Activated T-helper 1 cell treated with anti-CD3 and anti-CD28 coated beads, Interleukin-12 subunit alpha, Interleukin-12 subunit beta, Interleukin-2, Interleukin-4 antibody, amounts not matched to agents 30 ng/mL and 10 ng/mL and 1 ng/mL, durations not matched to agents 14 hours and 24 hours and 36 hours (primary cell): ENCODE data around the gene PTPRB. TPM values are rescaled to one million over a fixed set of nuclear protein-coding genes. Genes with fewer than 3 reads are reported as not detected.

Experiments
- DNase-seq: peaks from one replicate; pipeline ENCODE4 v3.0.0; 2021; ENCODE audit warnings: low spot score
- H3K27ac Mint-ChIP-seq: one replicate; pipeline ENCODE4 v1.8.0; 2021; ENCODE audit warnings: mild to moderate bottlenecking, mixed read lengths
- H3K27me3 Mint-ChIP-seq: one replicate; pipeline ENCODE4 v1.8.0; 2022; ENCODE audit warnings: mild to moderate bottlenecking, moderate library complexity, mixed read lengths; ENCODE audit not compliant: insufficient read depth
- H3K36me3 Mint-ChIP-seq: one replicate; pipeline ENCODE4 v1.8.0; 2021; ENCODE audit warnings: low read depth, mixed read lengths
- H3K4me1 Mint-ChIP-seq: one replicate; pipeline ENCODE4 v1.8.0; 2021; ENCODE audit warnings: low read depth, mixed read lengths
- H3K4me3 Mint-ChIP-seq: one replicate; pipeline ENCODE4 v1.8.0; 2021; ENCODE audit warnings: mild to moderate bottlenecking, moderate library complexity, mixed read lengths
- H3K9me3 Mint-ChIP-seq: one replicate; pipeline ENCODE4 v1.8.0; 2021; ENCODE audit warnings: mixed read lengths
- intact Hi-C: fragments of 100-400 bp; cut with micrococcal nuclease; formaldehyde crosslinking; loops from one replicate; pipeline ENCODE4 v1.15.1; 2024
- total RNA-seq: library from RNA; stranded (reverse); gene quantifications from 2 replicates; pipeline ENCODE4 v1.2.3, GENCODE V29; 2022

PTPRB gene
- total RNA-seq, 1 donor from 2014 or later: not detected

DNA sequence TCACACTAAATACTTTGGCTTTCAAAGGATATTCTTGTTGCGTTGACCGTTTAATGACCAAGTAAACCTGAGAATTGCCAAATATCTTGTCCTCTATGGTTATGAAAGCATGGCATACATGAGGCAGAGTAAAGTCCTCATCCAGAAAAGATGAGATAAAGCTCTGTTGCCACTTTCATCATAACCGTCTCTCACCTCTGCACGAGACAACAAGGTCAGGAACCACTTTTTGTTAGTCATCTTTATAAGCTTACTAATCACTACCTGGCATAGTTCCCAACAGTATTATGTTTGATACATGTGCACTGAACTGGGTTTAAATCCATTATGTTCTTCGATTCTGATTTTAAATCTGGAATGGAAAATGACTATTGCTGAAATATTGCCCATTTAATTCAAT, 31.3 kb downstream of the PTPRB start:
- H3K27me3 Mint-ChIP-seq: peaks cover 29% of the 10 kb centered on the region
- H3K27ac Mint-ChIP-seq: no peak overlapping the region
- no peaks in the 10 kb centered on the region for H3K4me1 Mint-ChIP-seq
- H3K36me3 Mint-ChIP-seq: no peaks in the 10 kb centered on the region
- H3K9me3 Mint-ChIP-seq: no peaks in the 10 kb centered on the region
- no peak for DNase-seq
- no peak overlapping the region for H3K4me3 Mint-ChIP-seq
- intact Hi-C loops: no loop called here

DNA sequence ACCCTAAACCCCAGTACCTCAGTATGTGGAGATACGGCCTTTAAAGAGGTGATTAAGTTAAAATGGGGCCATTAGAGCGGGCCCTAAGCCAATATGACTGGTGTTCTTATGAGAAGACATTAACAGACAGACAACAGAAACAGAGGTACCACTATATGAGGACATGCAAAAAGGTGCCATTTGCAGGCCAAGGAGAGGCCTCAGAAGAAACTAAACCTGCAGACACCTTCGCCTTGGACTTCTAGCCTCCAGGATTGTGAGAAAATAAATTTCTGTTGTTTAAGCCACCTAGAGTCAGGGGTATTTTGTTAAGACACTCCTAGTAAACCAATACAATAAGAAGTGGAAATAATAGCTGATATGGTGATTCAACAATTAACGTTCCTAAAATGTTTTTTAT, 32.6 kb downstream of the PTPRB start:
- intact Hi-C loops: no loop called here
- H3K27me3 Mint-ChIP-seq: peaks cover 20% of the 10 kb centered on the region
- no peak for DNase-seq

DNA sequence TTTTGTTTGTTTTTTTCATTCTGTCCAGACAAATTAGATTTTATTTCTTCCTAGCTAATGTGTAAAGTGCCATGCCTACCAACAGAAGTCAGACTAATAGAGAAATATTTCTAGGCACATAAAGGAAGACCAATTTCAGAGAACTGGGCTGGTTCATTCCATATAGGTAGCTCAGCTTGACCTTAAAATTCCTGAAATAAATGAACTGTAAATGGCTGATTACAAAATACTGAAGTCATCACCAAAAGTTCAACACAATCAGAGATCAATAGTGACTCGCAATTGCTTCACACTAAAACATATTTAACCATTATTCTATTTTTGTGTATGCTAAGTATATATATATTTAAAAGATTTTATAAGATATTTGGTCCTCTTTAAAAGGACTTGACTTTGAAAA, 34.2 kb downstream of the PTPRB start:
- Mint-ChIP-seq H3K36me3 (no peaks in the 10 kb centered on the region), H3K27me3 (peaks cover 8% of the 10 kb centered on the region), H3K4me1 (no peaks in the 10 kb centered on the region), H3K27ac (no peak overlapping the region), H3K9me3 (no peaks in the 10 kb centered on the region), H3K4me3 (no peak overlapping the region)
- intact Hi-C loops: no loop called here
- DNase-seq: no peak

More for the DNA sequence above, 32.6 kb downstream of the PTPRB start:
- Mint-ChIP-seq H3K4me1 (no peaks in the 10 kb centered on the region), H3K4me3 (no peak overlapping the region), H3K27ac (no peak overlapping the region), H3K9me3 (no peaks in the 10 kb centered on the region), H3K36me3 (no peaks in the 10 kb centered on the region)

DNA sequence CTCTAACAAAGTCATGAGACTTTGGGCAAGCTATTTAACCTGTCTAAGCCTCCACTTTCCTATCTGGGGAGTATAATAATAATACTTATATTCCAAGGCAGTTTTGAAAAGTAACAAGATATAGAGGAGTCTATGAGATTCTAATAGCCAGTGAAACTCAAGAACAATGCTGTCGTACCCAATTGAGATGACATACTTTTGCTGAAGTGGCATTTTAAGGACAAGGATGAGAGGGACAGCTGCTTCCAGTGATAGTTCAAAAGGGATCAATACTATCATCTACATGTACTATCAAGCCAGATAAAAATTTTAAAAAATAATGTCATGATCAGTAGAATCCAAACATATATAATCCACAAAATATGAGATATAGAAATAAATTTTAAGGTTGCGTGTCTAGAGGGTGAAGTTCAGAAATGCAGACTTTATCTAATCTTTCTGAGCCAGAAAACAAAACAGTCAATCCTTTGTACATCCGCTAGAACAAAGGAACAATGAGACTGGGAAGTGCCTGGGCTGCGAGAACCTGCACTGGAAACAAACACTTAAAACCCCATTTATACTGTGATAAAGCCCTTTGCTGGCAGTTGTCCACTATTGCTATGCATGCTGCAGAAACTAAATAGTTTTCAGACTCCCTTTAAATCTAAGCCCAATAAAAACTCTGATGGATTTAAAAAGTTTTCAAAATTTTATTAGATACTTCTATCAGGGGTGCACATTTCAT, 38.6 kb downstream of the PTPRB start:
- no peaks in the 10 kb centered on the region for H3K9me3 Mint-ChIP-seq
- no peak overlapping the region for H3K27ac Mint-ChIP-seq
- DNase-seq: no peak
- no peaks in the 10 kb centered on the region for H3K27me3 Mint-ChIP-seq
- intact Hi-C loops: no loop called here
- H3K4me1 Mint-ChIP-seq: no peaks in the 10 kb centered on the region
- H3K4me3 Mint-ChIP-seq: no peak overlapping the region
- H3K36me3 Mint-ChIP-seq: no peaks in the 10 kb centered on the region

DNA sequence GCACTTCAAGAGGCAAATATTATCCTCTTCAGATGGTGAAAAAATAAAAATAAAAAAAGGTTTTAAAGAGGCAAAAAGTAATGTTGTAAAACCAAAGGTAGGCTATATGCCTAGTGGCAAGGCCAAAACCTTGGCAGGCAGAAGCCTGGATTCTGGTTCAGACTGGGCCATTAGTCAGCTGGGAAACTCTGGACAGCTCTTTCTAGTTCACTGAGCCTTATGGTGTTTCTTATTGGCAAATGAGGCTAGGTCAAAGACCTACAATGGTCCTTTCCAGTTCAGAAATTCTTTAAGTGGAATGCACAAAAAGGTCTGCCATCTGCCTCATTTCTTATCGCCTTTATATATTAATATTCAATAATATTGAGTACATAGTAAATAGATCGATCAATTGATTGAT, 44.6 kb downstream of the PTPRB start:
- DNase-seq: no peak
- Mint-ChIP-seq H3K27ac (no peak overlapping the region), H3K4me1 (no peaks in the 10 kb centered on the region), H3K27me3 (no peaks in the 10 kb centered on the region), H3K4me3 (no peak overlapping the region), H3K36me3 (no peaks in the 10 kb centered on the region), H3K9me3 (no peaks in the 10 kb centered on the region)
- intact Hi-C loops: no loop called here

DNA sequence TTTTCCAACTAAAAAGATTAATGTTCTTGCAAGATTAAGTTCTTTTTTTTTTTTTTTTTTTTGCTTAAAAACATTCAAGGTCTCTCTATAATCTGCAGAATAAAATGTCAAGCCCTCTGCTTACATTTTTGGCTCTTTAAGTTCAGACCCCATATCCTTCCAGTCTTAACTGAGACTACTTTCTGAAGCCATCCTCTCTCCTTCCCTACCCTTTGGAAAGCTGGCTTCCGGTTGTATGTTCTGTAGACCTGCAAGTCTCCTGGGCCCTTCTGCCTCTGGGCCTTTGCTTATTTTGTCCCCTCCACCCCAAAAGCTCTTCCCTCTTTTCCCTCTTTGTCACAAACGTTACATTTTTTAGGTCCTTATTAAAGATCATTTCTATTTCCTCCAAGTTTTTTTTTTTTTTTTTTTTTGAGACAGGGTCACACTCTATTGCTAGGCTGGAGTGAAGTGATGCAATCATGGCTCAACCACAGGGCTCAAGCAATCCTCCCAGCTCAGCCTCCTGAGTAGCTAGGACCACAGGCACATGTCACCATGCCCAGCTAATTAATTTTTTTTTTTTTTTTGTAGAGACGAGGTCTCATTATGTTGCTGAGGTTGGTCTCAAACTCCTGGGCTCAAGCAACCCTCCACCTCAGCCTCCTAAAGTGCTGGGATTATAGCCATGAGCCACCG, 46.5 kb downstream of the PTPRB start:
- Mint-ChIP-seq H3K9me3 (no peaks in the 10 kb centered on the region), H3K4me1 (no peaks in the 10 kb centered on the region), H3K27me3 (no peaks in the 10 kb centered on the region), H3K4me3 (no peak overlapping the region), H3K27ac (no peak overlapping the region), H3K36me3 (no peaks in the 10 kb centered on the region)
- intact Hi-C loops: loop anchor here (1.0 kb wide), 1 partner anchor 129 kb away; no protein-coding TSS in a partner anchor
- DNase-seq: no peak

DNA sequence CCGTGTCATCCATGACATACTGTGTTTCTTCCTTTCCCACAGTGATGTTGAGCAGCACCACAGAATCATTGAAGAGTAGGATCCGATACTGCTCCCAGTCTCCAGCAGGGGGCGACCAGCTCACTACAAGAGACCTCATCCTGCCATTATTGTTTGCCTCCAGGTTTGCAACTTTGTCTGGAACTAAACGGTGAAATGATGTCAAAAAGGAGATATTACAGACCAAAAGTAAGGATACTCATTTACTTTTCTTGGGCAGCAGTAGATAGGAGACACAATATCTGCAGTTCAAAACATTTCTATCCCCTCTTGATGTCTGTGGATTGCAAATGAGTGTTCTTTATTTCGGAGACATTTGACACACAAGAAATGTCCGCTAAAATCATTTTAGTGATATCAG, 47.2 kb downstream of the PTPRB start:
- intact Hi-C loops: loop anchor here (1.0 kb wide), 1 partner anchor 129 kb away; no protein-coding TSS in a partner anchor
- peak; percentile 16 for DNase-seq
- Mint-ChIP-seq H3K9me3 (no peaks in the 10 kb centered on the region), H3K27ac (no peak overlapping the region), H3K27me3 (peaks cover under 1% of the 10 kb centered on the region), H3K4me3 (no peak overlapping the region), H3K4me1 (no peaks in the 10 kb centered on the region), H3K36me3 (no peaks in the 10 kb centered on the region)

DNA sequence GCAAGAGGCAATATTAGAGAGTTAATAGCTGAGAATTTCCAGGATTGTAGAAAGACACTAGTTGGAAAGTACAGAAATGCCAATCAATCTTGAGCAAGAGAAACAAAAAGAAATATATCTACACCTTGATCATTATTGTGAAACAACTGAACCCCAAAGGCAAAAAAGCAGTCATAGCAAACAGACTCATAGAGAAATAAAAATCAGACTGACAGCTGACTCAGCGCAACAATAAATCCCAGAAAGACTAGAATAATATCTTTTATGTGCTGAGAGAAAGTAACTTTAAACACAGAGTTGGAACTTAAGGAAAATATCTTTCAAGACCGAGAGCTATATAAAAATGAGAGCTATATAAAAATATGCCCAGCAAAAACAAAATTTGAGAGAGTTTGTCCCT, 52.9 kb downstream of the PTPRB start:
- no peak for DNase-seq
- no peaks in the 10 kb centered on the region for H3K36me3 Mint-ChIP-seq
- intact Hi-C loops: no loop called here
- no peaks in the 10 kb centered on the region for H3K4me1 Mint-ChIP-seq
- peaks cover 1% of the 10 kb centered on the region for H3K27me3 Mint-ChIP-seq
- H3K4me3 Mint-ChIP-seq: no peak overlapping the region
- H3K27ac Mint-ChIP-seq: no peak overlapping the region
- H3K9me3 Mint-ChIP-seq: no peaks in the 10 kb centered on the region

DNA sequence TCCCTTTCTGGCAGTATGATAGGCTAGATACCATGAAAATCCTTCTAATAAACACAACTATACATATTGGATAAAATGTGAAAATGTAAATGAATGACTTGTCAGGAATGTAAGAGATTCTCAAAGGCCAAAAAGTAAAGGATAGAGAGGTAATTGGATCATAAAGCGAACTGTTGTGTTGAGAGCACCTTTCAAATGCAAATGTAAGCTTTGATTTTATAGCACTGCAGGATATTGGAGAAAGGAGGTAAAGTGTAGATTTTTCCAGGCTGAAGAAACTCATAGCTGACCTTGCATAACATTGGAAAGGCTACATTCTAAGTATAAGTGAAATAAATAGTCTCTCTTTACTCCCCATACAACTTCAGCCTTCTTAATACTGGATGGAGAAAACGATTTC, 54.0 kb downstream of the PTPRB start:
- intact Hi-C loops: no loop called here
- H3K27me3 Mint-ChIP-seq: peaks cover 1% of the 10 kb centered on the region
- H3K9me3 Mint-ChIP-seq: no peaks in the 10 kb centered on the region
- no peak for DNase-seq
- no peaks in the 10 kb centered on the region for H3K36me3 Mint-ChIP-seq
- no peak overlapping the region for H3K4me3 Mint-ChIP-seq
- no peaks in the 10 kb centered on the region for H3K4me1 Mint-ChIP-seq
- no peak overlapping the region for H3K27ac Mint-ChIP-seq

DNA sequence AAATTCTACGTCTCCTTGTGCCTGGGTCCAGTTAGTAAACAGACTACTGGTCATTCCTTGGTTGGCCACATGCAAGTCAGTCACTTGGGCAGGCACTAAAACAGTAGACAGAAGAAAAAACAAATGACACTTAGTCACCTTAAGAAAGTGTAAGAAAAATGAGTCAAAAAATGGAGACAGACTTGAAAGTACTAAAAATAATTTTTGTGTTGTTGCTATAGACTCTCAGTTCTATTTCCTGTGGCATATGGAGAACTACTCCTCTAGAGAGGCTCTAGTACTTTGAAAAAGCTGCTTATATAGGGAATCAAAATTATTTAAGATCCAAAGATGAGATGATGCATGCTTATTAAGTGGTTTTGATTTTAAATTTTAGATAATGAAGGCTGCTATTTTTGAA, 56.0 kb downstream of the PTPRB start:
- intact Hi-C loops: no loop called here

DNA sequence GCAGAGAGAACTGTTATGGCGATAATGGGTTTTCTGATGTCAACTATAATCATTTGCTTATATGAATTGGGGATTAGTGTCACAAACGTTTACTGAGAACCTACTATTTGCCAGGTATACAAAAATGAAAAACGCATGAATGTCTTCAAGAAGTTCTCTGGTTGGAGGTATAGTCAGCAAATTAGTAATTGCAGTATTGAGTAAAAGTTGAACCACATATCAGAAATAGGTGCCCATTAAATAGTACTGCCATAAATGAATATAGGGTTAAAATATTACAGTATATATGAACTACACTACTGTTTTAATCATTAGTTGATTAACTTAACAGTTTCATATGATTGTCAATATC, 60.0 kb downstream of the PTPRB start:
- Mint-ChIP-seq H3K27me3 (peaks cover 3% of the 10 kb centered on the region), H3K4me3 (no peak overlapping the region), H3K27ac (no peak overlapping the region), H3K9me3 (no peaks in the 10 kb centered on the region), H3K36me3 (no peaks in the 10 kb centered on the region), H3K4me1 (no peaks in the 10 kb centered on the region)
- intact Hi-C loops: loop anchor here (1.0 to 5.0 kb wide), 3 partner anchors 450 to 698 kb away; no protein-coding TSS in a partner anchor
- DNase-seq: no peak

More for the DNA sequence above, 56.0 kb downstream of the PTPRB start:
- Mint-ChIP-seq H3K4me3 (no peak overlapping the region), H3K9me3 (no peaks in the 10 kb centered on the region), H3K27me3 (peaks cover 4% of the 10 kb centered on the region), H3K4me1 (no peaks in the 10 kb centered on the region), H3K27ac (no peak overlapping the region), H3K36me3 (no peaks in the 10 kb centered on the region)
- no peak for DNase-seq

DNA sequence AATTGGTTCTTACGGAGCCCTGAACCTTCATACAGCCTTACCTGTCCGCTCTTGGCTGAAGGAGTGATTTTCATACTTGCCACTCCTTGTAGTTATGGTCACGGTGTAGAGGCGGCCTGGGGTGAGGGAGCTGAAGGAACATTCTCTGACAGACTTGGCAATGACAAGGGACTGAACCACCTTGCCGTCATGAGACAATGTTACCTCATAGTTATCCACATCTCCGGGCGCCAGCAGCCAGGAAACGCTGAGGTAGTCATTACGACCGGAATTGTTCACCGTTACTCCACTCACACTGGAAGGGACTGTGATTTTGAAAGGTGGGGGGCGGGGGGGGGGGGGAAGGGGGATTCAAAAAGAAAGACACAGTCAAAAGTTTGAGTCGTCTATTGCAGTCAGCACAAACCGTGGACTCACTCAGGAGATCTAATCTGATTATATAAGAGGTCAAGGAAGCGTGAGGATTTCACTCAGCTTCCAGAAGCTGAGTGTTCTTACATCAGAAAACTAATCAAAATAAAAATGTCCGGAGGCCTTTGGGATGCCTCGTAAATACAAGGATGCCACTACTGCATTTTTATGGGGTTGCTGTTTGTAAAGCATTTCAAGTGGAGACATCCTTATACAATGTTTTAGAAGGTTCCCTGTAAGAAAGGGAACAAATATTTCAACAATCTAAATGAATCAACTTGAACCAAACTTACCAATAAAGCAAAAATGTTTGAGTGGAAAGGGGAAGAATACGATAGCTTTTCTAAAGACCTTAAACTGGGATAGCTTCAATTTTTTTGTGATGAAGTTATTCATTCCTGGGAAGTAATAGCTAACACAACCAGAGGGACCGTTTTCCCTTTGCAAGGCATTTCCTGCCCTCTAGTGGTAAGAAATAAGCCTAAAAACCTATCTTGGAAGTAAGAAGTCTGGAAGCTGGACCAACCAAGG, 60.6 kb downstream of the PTPRB start:
- Mint-ChIP-seq H3K4me1 (no peaks in the 10 kb centered on the region), H3K27me3 (peaks cover 3% of the 10 kb centered on the region), H3K36me3 (no peaks in the 10 kb centered on the region), H3K9me3 (no peaks in the 10 kb centered on the region), H3K4me3 (no peak overlapping the region), H3K27ac (no peak overlapping the region)
- intact Hi-C loops: loop anchor here (1.0 to 5.0 kb wide), 3 partner anchors 449 to 697 kb away; no protein-coding TSS in a partner anchor
- DNase-seq: no peak
